Ascending aorta (tissue), 2 donors: ENCODE measurements around the gene PERM1. TPM values are rescaled to one million over a fixed set of nuclear protein-coding genes. Genes with fewer than 3 reads are reported as not detected.

Experiments
- DNase-seq, 2 donors: peaks; one replicate each; pipeline ENCODE4 v3.0.0-alpha.2; 2019; ENCODE audit warnings: low spot score in 2 of 2
- H3K27ac ChIP-seq, 2 donors: fragments of 200-600 bp; sonication (generic); one replicate each; pipeline ENCODE4 v1.5.1; 2016 to 2017; ENCODE audit warnings: mild to moderate bottlenecking in 1 of 2
- H3K27me3 ChIP-seq: fragments of 200-600 bp; sonication (generic); one replicate; pipeline ENCODE4 v1.5.1; 2017
- H3K36me3 ChIP-seq, 2 donors: fragments of 200-600 bp; sonication (generic); one replicate each; pipeline ENCODE4 v1.5.1; 2016
- H3K4me1 ChIP-seq, 2 donors: fragments of 200-600 bp; sonication (generic); one replicate each; pipeline ENCODE4 v1.5.1; 2016 to 2017; ENCODE audit warnings: mild to moderate bottlenecking in 1 of 2
- H3K4me3 ChIP-seq, 2 donors: fragments of 200-600 bp; sonication (generic); one replicate each; pipeline ENCODE4 v1.5.1; 2016 to 2017; ENCODE audit warnings: mild to moderate bottlenecking in 1 of 2
- H3K9me3 ChIP-seq, 2 donors: fragments of 200-600 bp; sonication (generic); one replicate each; pipeline ENCODE4 v1.5.1; 2016
- intact Hi-C: fragments of 100-400 bp; cut with DNase I; formaldehyde crosslinking; loops from one replicate; pipeline ENCODE4 v1.15.1; 2023
- total RNA-seq: library from RNA; depleted of rRNA; stranded (reverse); fragments of >200 nt; gene quantifications from one replicate; pipeline ENCODE4 v1.1.0, GENCODE V29; 2016
- TF ChIP-seq, protein P1 (sequence below), 3 experiments: fragments of 200-600 bp in 2 of 3; fragments of 450-650 bp in 1 of 3; sonication (generic) in 2 of 3; IDR thresholded peaks; one replicate each; pipeline ENCODE4 v1.5.1; 2016 to 2019; ENCODE audit warnings: antibody characterized with exemption in 3 of 3, mild to moderate bottlenecking in 1 of 3, moderate library complexity in 1 of 3

PERM1 gene
- total RNA-seq, 1 donor from 2014 or later: not detected

DNA sequence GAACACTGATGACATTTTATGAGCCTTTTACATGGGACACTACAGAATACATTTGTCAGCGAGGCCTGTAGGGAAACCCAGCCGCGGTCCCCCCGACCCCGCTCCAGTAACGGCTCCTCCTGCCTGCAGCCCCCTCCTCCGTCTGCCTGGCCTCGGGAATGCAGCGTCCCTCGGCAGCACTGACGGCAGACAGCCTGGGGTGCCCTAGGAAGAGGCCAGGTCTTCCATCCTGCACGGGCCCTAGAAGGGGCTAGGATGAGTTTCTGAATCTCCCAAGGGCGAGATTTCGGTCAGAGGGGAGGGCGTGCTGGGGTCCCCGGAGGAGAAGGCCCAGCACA is 49.8 kb downstream of the PERM1 start:
- Histone ChIP-seq H3K27me3 (no peaks in the 10 kb centered on the region), H3K4me1 (no peaks in the 10 kb centered on the region), H3K36me3 (no peaks in the 10 kb centered on the region), H3K27ac (no peak overlapping the region), H3K4me3 (no peak overlapping the region), H3K9me3 (no peaks in the 10 kb centered on the region)
- no peak for DNase-seq
- intact Hi-C loops: no loop called here
- TF ChIP-seq, protein P1, sequence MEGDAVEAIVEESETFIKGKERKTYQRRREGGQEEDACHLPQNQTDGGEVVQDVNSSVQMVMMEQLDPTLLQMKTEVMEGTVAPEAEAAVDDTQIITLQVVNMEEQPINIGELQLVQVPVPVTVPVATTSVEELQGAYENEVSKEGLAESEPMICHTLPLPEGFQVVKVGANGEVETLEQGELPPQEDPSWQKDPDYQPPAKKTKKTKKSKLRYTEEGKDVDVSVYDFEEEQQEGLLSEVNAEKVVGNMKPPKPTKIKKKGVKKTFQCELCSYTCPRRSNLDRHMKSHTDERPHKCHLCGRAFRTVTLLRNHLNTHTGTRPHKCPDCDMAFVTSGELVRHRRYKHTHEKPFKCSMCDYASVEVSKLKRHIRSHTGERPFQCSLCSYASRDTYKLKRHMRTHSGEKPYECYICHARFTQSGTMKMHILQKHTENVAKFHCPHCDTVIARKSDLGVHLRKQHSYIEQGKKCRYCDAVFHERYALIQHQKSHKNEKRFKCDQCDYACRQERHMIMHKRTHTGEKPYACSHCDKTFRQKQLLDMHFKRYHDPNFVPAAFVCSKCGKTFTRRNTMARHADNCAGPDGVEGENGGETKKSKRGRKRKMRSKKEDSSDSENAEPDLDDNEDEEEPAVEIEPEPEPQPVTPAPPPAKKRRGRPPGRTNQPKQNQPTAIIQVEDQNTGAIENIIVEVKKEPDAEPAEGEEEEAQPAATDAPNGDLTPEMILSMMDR (IDR thresholded peaks at IDR 0.05): no peak

DNA sequence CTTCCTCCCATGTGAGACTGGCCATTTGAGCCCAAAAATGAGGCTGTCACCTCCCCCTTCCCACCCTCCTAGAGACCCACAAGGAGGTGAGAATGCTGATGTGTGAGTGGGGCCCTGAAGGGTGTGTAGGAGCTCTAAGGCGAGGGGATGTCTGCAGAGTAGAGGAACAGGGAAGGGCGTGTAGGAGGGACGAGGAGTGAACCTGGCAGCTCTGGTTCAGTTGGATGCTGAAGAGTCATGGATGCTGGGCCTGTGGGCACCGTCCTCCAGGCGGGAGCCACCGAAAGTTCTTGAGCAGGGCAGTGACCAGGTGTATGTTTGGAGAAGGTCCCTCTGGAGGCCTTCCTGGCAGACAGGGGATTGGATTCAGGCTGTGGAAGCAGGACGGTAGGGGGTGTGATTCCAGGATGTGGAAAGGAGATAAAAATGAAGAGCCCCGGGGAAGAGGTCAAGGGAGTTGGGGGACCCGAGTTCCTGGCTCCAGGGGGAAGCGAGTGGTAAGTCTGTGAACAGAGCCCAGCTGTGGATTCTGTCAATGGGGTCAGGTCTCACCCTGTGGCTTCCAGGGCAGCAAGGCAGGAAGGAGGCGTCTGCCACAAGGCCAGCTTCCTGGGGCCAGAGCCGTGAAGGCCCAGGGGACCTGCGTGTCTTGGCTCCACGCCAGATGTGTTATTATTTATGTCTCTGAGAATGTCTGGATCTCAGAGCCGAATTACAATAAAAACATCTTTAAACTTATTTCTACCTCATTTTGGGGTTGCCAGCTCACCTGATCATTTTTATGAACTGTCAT is 50.3 kb downstream of the PERM1 start:
- Histone ChIP-seq H3K36me3 (no peaks in the 10 kb centered on the region), H3K4me1 (no peaks in the 10 kb centered on the region), H3K9me3 (no peaks in the 10 kb centered on the region), H3K27ac (no peak overlapping the region), H3K27me3 (no peaks in the 10 kb centered on the region), H3K4me3 (no peak overlapping the region)
- TF ChIP-seq, protein P1 (IDR thresholded peaks at IDR 0.05): no peak
- intact Hi-C loops: no loop called here
- DNase-seq: no peak

GRCh38 chr1:930633-931138 is 51.2 kb downstream of the PERM1 start:
- H3K9me3 ChIP-seq: no peaks in the 10 kb centered on the region
- no peak for DNase-seq
- TF ChIP-seq, protein P1 (IDR thresholded peaks at IDR 0.05): no peak
- H3K36me3 ChIP-seq: no peaks in the 10 kb centered on the region
- intact Hi-C loops: no loop called here
- no peak overlapping the region for H3K4me3 ChIP-seq
- H3K4me1 ChIP-seq: peaks cover 0 to under 1% of the 10 kb centered on the region in 2 donors
- peaks cover 3% of the 10 kb centered on the region for H3K27me3 ChIP-seq
- no peak overlapping the region for H3K27ac ChIP-seq

DNA sequence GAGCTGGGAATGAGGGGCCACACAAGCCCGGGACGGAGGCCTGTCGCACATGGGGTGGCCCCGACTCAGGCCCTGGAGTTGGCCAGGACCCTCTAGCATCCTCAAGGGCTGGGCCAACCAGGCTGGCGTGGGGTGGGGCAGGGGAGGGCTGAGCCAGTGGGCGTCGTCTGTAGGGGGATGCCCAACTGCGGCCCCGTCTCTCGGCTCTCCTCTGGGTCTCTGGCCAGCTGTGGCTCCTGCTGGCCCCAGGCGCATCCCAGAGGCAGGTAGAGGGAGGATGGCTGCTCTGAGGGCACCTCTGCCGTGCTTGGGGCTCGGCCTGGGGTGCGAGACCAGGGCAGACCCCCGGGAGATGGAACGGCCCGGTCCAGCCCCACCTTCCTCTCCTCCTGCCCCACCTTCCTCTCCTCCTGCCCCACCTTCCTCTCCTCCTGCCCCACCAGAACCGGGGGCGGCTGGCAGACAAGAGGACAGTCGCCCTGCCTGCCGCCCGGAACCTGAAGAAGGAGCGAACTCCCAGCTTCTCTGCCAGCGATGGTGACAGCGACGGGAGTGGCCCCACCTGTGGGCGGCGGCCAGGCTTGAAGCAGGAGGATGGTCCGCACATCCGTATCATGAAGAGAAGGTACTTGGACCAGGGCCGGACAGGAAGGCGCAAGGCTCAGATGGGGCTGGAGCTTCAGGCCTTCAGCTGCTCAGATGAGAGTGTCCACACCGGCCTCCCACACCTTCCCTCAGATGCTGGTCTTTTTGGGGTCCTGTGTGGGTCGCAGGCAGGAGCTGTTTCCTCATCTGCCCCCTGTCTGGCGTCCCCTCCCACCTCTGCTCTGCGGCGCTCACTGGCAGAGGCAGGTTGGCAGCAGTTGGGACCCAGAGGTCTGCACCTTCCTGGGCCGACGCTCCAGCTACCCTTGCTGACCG is 51.9 kb downstream of the PERM1 start:
- peaks cover 3% of the 10 kb centered on the region for H3K27me3 ChIP-seq
- TF ChIP-seq, protein P1 (IDR thresholded peaks at IDR 0.05): no peak
- no peak for DNase-seq
- no peaks in the 10 kb centered on the region for H3K9me3 ChIP-seq
- no peak overlapping the region for H3K4me3 ChIP-seq
- no peak overlapping the region for H3K27ac ChIP-seq
- H3K36me3 ChIP-seq: no peaks in the 10 kb centered on the region
- H3K4me1 ChIP-seq: peaks cover under 1 to 4% of the 10 kb centered on the region in 2 donors
- intact Hi-C loops: no loop called here

DNA sequence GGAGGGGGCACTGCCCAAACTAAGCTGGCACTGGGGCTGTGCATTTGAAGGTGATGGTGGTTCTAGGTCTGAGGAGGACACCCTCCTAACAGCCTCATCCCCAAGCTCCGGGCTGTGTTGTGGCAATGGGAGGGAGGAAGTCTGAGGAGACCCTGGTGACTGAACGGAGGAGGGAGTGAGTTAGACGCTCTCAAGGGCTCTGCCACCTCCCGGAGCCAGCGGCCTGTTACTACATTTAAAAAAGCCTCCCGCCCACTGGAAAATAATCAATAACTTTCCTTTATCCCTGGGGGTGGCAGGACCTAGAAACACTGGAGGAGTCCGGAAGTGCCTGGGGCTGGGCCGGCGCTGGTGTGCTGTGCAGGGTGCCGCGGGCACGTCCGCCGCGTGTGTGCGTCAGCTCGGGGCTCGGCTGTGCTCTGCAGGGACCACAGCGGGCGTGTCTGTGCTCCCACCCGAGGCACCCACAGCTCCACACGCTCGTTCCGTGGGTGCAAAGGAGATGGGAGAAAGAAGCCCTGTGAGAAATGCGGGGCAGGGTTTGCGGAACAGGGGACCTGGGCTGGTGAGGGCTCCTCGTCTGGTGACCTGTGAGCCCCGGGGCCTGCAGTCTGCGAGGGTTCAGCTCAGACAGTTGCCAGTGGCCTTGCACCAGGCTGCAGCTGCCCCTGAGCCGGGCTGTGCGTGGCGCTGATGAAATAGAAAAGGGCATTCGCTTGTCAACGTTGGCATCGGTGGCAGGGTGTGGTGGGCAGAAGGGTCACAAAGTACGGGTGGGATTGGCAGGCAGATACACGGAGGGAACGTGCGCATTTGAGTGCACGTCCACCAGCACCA is 52.9 kb downstream of the PERM1 start:
- intact Hi-C loops: no loop called here
- peaks cover 3% of the 10 kb centered on the region for H3K27me3 ChIP-seq
- TF ChIP-seq, protein P1 (IDR thresholded peaks at IDR 0.05): no peak

More for the DNA sequence above, 52.9 kb downstream of the PERM1 start:
- Histone ChIP-seq H3K27ac (no peak overlapping the region), H3K36me3 (no peaks in the 10 kb centered on the region), H3K9me3 (no peaks in the 10 kb centered on the region), H3K4me3 (no peak overlapping the region), H3K4me1 (peaks cover 3 to 6% of the 10 kb centered on the region in 2 donors)
- no peak for DNase-seq
